ENCODE results near the gene MROH7.

MROH7 gene

GRCh38 chr1:54640863-54641836 is at the start of gene MROH7:
TSS of gene MROH7 (plus strand) at chr1:54641786. CDS start at chr1:54652927, 11,141 bp downstream.
- DNase-seq (ENCODE audit: extremely low spot score, insufficient read length, low read depth) (no peak), FAIRE-seq (no peak)

GRCh38 chr1:54593571-54594160 is 47.9 kb upstream of the MROH7 start:
- DNase-seq (ENCODE audit: extremely low spot score, insufficient read length, low read depth) (no peak), FAIRE-seq (no peak)

GRCh38 chr1:54594463-54594862 is 47.1 kb upstream of the MROH7 start:
- FAIRE-seq, result no peak
- no peak for DNase-seq (ENCODE audit: extremely low spot score, insufficient read length, low read depth)

DNA sequence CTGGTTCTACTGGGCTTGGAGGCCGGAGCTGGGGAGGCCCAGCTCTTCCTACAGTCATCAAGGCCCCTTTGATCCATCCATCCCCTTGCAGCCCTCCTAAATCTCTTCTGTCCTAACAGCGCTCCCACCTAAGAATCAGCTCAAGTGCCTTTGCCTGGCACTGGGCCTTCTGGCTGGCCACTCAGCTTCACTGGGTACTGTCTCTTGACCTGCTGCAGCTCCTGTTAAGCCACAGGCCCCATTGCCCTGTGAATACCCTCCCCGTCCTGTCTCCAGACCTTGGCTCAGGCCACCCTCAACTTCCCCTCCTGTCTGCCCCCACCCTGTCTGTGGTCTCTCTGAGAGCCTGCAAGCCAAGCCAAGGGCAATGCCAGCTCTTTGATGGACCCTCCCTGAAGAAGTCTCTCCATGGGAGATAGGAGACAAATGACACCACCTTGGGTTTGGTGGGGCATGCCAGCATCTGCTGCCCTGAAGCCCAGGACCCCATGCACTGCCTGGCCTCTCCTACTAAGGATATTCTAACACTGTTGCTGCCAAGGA is 45.6 kb upstream of the MROH7 start:
- FAIRE-seq (no peak), DNase-seq (ENCODE audit: extremely low spot score, insufficient read length, low read depth) (no peak)

- DNase-seq (ENCODE audit: extremely low spot score, insufficient read length, low read depth) (no peak), FAIRE-seq (no peak)
Observed at GRCh38 chr1:54596756-54597155, 44.8 kb upstream of the MROH7 start.

GRCh38 chr1:54597455-54598030 is 44.0 kb upstream of the MROH7 start:
- no peak for FAIRE-seq
- no peak for DNase-seq (ENCODE audit: extremely low spot score, insufficient read length, low read depth)

GRCh38 chr1:54599211-54599823 is 42.3 kb upstream of the MROH7 start:
- FAIRE-seq, result no peak
- no peak for DNase-seq (ENCODE audit: extremely low spot score, insufficient read length, low read depth)

DNA sequence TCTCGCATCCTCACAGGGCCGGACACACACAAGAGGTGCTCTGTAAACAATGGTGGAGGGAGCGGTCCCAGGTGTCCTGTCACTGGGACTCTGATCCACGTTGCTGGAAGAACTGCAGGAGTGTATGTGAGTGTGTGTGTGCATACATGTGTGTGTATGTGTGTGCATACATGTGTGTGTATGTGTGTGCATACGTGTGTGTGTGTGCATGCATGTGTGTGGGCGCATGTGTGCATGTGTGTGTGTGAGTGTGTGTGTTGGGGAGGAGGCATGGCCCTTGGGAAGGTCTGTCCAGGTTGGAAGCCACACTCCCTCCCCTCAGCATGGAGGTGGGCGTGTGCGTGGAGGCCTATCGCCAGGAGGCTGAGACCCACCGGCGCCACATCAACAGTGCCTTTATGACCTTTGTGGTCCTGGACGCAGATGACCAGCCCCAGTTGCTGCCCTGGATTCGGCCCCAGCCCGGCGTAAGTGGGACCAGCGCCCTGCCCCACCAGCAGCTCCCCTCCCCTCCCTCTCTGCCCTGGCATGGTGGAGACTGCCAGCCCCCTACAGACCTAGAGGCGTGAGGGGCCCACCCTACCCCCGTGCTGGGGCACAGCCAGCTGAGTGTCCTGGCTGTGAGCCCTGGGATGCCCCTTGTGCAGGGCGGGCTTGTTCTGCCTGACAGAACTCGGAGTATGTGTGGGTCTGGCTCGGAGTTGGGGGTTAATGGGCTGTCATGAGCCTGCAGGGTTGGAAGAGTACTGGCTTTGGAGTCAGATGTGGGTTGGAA is 40.5 kb upstream of the MROH7 start:
- FAIRE-seq (no peak), DNase-seq (ENCODE audit: extremely low spot score, insufficient read length, low read depth) (no peak)

DNA sequence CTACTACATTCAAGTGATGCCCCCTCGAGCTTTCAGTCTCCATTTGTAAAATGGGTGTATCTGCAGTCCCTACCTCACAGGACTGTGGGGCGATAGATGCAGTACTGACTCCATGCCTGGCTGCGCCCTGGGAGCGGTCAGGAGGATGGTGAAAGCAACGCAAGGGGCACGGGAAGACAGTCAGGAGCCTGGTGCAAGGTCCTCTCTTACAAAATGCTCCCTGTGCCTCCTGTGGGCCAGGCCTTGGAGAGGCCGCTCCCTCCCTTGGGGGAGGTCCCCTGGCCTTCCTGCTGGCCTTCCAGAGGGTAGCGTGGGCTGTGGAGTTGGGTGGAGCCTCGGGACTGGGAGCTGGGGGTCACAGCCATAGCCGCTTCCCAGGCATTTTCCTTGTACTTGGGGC is 39.9 kb upstream of the MROH7 start:
- FAIRE-seq (no peak), DNase-seq (ENCODE audit: extremely low spot score, insufficient read length, low read depth) (no peak)

GRCh38 chr1:54602554-54602953 is 39.0 kb upstream of the MROH7 start:
- no peak for FAIRE-seq
- DNase-seq (ENCODE audit: extremely low spot score, insufficient read length, low read depth), result no peak

- no peak for DNase-seq (ENCODE audit: extremely low spot score, insufficient read length, low read depth)
- FAIRE-seq, result no peak
Observed at GRCh38 chr1:54603241-54603640, 38.3 kb upstream of the MROH7 start.

DNA sequence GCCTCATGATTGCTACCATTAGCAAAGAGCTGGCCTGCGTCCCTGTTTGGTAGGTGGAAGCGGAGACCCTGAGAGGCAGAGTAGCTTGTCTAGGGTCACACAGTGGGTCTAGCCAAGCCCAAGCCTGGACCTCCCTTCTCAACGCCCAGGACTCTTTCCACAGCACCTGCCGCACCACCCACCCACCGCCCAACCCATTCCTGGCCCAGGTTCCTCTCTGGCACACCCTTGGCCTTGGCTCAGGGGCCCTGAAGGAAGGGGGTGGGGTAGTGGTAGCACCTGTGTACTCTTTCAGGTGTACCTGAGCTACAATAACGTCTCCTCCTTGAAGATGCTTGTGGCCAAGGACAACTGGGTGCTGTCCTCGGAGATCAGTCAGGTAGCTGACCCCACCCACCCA is 37.5 kb upstream of the MROH7 start:
- no peak for FAIRE-seq
- no peak for DNase-seq (ENCODE audit: extremely low spot score, insufficient read length, low read depth)

DNA sequence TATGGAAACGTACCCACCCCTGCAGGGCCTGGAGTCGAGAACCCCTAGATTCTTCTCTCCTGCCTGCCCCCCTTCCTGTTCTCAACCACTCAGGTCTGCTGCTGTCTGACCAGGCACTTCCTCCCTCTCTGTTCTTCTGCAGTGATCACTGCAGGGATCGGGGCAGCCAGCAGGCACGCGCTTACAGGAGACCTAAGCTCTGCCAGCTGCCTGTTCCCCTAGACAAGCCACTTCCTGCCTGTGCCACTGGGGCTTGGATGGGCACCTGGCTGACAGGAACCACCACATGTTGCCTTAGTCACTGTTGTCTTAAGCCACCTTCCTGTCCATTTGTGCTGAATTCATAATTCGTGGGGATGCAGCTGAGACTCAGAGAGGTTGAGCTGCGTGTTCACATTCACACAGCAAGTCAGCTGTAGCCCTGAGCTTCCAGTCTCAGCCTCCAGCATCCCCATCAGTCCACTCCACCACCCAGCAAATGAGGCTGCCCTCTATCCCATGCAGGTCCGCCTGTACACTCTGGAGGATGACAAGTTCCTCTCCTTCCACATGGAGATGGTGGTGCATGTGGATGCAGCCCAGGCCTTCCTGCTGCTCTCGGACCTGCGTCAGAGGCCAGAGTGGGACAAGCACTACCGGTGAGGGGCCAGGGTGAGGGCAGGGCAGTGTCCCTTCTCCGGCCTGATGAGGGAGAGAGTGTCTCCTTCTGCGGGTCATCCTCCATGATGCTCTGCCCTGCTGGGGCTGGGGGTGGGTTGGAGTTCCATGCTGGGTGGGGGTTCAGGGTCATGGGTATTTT is 36.8 kb upstream of the MROH7 start:
- no peak for DNase-seq (ENCODE audit: extremely low spot score, insufficient read length, low read depth)
- FAIRE-seq, result no peak

DNA sequence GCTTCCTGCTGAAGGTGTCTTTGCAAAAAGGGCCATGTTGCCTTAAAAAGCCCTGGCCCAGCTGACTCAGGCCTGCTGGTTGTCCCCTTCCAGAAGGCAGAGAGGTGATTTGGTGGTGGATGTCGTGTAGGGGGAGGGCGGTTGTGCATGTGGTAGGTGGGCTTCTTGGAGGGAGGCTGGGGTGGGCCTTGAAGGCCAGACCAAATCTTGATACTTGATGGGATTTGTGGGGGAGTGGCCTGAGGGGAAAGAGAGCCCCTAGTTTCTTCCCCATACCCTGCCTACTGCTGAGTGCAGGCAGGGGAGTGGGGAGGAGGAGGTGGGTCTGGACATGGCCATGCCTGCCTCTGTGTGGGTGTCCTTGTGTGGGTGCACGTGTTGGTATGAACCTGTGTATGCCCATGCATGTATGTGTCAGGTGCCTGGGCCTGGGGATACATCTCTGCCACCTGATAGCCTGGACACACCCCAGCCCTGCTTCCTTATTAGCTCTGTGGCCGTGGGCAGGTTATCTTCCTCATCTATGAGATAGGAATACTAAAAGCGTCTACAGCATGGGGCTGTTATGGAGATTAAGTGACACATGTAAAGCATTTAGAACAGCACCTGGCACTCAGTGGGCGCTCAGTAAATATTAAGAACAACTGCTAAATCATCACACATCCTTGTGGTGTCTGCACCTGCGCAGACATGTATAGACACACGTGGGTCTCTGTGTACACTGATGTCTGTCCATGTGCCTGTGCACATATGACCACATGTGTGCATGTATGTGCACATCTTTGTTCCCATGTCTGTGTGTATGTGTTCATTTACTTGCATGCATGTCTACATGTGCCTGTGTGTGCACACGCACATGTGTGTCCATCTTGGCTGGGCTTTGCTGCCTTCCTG is 35.2 kb upstream of the MROH7 start:
- DNase-seq (ENCODE audit: extremely low spot score, insufficient read length, low read depth) (no peak), FAIRE-seq (no peak)

- no peak for DNase-seq (ENCODE audit: extremely low spot score, insufficient read length, low read depth)
- FAIRE-seq, result no peak
Observed at GRCh38 chr1:54606990-54607325, 34.6 kb upstream of the MROH7 start.

- no peak for DNase-seq (ENCODE audit: extremely low spot score, insufficient read length, low read depth)
- no peak for FAIRE-seq
Observed at GRCh38 chr1:54607821-54608565, 33.6 kb upstream of the MROH7 start.

DNA sequence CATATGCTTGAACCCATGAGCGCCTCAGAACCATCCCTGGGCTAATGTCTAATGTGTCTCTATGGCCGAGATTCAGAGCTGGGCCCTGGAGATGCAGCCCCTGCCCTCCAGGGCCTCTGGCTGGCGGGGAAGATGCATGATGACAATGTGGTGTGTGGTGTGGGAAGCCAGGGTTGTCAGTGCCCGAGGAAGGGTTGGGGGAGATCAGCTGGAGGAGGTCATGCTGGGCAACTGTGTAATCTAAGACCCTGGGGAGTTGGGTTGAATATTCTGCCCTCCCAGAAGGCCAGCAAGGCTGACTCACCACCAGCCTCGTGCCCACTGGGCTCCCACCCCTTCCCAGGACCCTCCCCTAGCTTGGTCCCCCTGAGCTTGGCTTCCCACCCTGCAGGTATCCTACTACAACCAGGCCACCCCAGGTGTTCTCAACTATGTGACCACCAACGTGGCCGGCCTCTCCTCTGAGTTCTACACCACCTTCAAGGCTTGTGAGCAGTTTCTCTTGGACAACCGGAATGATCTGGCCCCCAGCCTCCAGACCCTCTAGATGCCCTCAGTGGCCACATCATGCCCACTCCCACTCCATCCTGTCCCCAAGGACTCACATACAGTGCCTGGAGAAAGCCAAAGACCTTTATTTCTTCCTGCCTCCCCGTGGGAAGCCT is 32.9 kb upstream of the MROH7 start:
- no peak for FAIRE-seq
- no peak for DNase-seq (ENCODE audit: extremely low spot score, insufficient read length, low read depth)

Data from GM18507 (cell line).